CD1c-positive myeloid dendritic cell (primary cell): Measurements from ENCODE around the gene MNT.
A peak's percentile ranks its signal among the peaks of the same experiment; 100 is the strongest.

ENCODE experiments used
- DNase-seq: peaks from one replicate; pipeline ENCODE4 v3.0.0-alpha.2; 2016; ENCODE audit errors: extremely low spot score

The MNT gene

DNA sequence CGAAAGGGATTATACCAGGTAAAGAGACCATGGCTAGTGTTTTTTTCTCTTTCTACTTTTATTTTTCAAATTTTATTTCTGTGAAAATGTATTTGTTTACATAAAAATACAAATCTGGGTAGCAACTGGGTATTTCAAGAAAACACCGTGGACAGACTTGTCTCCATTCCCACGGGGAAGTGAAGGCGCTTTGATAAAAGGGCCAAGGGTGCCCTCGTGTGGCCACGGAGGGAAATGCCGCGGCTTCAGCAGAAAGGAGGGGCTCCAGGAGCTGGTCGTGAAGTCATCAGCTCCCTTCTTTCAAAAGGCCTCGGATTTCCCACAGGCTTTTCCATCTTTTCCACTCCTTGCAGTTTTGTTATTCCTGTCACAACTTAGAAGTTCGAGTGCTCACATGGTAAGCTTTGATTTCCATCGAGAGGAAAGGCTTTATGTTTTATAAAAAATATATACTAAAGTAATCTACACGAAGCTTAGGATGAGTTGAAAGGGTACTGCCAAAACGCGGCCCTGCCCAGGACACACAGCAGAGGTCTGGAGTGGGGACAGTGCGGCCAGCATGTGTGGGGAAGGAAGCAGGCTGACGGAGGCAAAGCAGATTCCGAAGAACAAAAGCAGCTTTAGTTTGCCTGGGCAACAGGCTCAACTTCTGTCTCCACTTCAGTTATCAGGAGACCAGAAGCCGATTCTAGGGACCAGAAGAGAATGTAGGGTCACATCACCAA is 15.3 kb upstream of the MNT start:
- peak; percentile 94 for DNase-seq

DNA sequence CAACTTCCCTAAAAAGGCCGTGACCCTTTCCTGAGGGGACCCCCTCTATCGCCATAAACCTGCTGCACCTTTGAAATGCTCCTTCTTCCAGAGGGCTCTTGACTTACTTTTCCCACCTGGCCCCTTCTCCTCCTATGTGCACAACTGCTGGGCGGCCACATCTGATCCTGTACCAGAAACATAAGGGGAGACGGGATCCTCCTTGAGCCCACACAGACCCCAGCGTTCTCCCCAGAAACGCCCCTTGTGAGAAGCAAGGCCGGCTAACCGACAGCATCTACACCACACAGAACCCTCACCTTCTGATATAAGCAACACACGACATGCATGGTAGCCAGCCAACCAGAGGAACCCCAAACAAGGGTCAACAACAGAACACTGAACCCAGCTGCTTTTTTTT is 14.2 kb upstream of the MNT start:
- DNase-seq: no peak

DNA sequence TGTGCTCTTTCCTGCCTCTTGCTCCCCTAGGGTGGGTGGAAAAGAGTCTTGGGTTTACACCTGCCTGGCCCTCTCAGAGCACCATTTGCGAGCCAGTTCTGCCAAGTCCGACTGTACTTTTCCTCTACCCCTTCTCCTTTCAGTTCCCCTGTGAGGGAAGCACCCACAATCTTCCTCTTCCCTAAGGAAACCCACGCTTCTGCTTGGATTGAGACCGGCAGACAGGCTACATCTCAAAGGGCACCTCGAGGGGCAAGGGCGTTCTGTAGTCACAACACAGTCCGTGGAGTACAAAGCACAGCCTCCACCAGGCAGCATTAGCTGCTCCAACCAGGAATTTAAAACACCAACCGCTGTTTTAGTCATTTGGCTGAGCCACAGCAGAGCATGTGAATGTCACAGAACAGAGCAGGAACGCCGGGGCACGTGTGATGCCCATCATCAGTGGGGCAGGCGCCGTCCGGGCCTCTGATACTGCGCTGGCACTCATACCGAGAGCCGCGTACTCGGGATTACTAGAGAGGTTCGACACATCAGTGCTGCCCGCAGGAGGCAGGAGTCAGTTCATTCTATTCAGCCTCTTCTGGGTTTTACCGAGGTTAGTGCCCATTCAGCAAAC is 13.7 kb upstream of the MNT start:
- DNase-seq: peak; percentile 77

DNA sequence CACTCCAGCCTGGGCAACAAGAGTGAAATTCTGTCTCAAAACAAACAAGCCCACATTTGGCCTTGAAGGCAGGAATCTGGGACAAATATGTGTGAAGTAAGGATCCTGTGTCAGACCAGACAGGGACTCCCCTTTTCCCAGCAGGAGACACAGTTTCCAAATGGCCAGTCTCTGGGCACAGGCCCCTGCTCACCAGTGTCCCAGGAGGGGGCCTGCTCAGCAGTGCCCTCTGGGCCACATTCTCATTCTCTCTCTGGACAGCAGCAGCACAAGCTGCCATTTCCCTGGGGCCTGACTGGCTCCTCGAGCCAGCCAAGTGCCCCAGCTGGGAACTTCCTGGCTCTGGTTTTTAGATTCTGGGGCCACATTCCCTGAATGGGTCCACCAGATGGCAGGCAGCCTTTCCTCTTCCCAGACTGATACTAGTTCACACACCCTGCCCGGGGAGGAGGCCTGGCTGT is 11.7 kb upstream of the MNT start:
- DNase-seq: no peak

DNA sequence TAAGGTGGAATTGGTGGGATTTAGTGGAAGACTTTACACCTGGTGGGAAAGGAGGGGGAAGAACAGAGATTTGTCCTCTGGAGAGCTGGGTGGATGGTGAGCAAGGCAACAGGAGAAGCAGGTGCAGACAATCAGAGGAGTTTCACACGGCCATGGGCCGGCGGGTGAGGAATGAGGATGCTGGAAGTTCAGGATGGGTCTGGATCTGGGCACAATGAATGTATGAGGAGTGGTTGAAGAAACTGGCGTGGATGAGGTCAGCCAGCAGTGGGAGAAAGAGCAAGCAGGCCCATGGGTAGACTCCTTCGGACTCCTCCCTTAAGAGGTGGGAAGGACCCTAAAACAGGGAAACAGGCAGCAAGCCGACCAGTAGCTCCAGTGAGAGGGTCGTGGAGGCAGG is 10.1 kb upstream of the MNT start:
- no peak for DNase-seq

DNA sequence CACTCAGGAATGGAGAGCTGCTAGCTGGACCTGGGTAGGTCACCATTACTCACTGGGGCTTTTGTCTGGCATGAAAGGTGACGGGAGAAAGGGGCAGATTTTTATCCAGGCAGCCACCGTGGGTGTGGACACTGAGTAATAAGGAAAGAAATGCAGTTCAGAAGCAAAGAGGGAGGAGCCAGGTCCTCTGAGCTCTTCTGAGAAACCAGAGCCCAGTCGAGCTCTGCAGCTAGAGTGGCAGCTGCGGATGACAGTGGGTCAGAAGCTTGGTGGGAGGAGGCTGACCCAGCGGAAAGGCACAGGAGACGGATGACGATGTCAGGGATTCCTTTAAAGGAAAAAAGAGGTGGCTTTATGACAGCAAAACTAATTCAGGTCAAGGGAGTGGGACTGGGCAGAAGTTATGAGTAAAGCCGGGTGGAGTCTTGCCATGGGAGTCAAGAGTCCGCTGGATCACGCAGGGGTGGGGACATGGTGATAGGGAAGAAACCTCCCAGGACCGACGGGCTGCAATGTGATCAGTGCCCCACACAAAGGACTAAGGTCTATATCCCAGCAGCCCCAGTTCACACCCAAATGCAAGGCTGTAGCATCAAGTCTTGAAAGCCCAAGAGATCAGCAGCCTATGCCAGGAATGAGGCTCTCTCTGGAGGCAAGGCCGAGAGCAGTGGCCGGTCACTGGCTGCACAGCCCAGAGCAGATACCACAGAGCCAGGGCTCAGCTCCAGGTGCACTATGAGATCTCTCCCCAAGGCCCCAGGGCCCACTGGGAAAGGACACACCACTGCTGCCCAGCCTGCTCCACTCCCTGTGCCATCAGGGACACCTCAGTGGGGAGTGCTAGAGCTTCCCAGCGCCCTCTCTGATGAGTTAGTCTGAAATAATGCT is 6.3 kb upstream of the MNT start:
- peak; percentile 94 for DNase-seq

DNA sequence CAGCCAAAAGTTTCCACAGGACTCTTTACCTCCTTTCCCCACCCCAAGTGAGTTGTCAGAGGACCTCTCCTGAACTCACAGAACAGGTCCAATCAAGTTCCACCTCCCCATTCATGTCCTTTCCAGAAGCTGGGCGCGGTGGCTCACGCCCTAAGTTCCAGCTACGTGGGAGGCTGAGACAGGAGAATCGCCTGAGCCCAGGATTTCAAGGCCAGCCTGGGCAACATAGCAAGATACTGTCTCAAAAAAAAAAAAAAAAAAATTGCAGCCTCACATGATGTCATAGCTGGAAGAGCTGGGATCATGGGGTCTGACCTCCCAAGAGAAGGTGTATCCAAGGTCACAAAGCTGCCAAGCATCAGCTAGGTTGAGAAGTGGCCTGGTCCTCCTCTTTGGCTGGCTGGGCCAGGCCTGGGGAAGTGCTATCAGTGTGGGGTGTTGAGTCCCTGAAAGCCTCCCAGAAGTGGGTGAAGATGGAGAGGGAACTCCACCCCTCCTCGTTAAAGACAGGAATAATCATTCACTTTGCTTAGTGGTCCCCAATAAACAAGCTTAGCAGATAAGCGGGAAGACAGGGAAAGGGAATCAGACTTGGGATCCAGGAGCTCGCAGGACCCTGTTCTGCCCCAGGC is 5.5 kb upstream of the MNT start:
- DNase-seq: peak; percentile 58

DNA sequence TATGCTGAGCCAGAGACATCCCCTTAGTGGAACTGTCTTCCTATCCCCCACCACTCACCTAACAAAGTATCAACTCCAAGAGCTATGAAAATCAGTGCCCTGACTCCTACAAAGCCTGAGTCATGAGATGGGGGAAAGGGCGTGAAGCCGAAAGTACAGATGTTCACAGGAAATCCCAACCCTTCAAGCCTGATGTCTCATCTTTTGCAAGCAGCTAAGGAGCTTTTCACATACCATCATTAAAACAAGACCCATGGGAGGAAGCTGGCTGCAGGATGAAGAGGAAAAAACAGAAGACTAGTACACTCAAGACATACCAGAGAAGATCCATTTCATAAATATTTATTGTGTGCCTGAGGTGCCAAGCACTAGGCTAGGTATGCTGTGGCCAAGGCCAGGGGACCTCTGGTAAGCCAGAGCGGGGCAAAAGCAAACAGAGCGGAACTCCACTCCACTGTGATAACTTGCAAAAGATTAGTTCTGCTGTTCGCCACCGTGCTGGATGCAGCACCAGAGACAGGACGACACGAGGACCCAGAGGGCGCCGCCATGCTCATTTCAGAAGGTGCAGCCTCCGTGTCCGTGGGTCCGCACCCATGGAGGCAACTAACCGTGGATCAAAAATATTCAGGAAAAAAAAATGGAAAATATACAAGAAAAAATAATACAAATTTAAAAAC is 4.5 kb upstream of the MNT start:
- peak; percentile 72 for DNase-seq

DNA sequence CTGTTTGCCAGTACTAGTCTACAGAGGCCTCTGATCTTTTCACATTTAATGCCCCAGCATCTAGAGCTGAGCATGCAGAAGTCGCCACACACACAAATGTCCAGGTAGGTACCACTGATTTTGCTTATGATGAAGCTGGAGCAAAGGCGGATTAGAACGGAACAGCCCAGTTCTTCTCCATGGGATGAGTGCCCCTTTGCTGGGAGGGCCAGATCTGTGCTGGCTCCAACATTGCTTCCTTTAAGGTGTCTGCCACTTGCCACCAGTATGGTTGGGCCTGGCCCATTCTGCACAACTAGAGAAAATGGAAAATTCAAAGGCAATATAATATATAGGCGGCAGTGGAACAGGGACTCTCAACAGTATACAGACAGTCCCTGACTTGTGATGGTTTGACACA is 2.2 kb upstream of the MNT start:
- no peak for DNase-seq

DNA sequence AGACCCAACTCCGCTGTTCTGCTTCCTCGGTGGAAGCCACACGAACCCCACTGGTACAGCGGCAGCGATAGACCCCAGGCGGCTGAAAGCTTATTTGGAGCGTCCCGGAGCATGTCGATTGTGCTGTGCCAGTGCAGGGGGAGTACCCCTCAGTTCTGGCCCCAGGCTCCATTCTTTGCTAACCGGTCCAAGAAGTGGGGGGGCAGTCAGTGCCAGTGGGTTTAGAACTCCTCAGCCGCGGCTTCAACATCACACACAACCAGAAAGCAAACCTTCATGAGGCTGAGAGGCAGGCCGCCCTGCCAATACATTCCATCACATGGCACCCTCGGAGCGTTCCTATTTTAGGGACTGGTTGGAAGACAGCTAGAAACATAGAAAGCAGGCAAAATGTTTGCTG is 1.7 kb upstream of the MNT start:
- DNase-seq: no peak

DNA sequence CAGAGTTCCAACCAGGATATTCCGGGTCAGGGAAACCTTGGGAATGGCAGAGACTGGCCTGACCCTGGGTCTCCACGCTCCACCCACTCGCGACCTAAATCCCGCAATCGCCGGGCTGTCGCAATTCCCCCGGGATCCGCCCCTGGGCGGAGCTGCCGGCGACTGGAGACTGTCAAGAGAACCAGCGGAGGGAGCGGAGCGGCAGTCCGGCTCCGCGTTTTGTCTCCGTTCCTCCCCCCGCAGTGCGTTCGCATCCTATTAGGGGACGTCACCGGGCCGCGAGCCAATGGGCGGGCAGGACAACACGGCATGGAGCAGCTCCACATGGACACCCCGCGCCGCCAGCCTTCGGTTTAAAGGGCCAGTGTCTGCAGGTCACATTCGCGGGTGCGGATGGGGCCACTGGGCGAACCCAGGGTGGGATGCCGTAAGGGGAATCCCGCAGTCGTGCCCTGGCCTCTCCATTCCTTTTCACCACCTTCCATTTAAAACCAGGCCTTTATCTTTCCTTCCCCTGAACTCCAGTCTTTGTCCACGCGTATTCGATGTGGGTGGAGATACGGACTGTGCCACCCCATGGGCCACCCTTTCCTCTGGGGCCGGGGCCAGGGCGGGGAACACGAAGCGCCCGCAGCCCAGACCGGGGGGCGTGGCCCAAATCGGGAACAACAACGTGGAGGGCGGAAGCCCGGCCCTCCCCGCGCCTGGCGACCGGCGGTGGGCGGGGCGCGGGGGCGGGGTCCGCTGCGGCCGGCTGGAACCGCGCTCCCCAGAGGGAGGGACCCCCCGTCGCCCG is 764 bp upstream of the MNT start:
- DNase-seq: peak; percentile 99

DNA sequence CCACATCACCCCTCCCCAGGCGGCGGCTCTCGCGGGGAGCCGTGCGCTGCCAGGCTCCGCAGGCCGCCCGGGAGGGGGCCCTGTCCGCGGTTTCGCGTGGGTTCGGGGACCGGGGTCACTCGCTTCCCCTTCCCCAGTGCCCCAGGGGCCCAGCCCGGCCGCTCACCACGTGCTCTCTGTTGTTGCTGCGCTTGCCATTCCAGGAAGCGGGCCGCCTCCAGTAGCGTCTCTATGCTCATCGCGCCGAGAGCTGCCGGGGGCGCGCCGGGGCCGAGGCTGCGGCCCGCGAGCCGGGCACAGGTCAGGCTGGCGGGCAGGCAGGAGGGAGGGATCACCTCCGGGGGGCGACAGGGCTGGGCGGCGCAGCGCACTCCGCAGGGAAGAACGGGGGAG is 390 bp downstream of the MNT start:
- DNase-seq: peak; percentile 92

DNA sequence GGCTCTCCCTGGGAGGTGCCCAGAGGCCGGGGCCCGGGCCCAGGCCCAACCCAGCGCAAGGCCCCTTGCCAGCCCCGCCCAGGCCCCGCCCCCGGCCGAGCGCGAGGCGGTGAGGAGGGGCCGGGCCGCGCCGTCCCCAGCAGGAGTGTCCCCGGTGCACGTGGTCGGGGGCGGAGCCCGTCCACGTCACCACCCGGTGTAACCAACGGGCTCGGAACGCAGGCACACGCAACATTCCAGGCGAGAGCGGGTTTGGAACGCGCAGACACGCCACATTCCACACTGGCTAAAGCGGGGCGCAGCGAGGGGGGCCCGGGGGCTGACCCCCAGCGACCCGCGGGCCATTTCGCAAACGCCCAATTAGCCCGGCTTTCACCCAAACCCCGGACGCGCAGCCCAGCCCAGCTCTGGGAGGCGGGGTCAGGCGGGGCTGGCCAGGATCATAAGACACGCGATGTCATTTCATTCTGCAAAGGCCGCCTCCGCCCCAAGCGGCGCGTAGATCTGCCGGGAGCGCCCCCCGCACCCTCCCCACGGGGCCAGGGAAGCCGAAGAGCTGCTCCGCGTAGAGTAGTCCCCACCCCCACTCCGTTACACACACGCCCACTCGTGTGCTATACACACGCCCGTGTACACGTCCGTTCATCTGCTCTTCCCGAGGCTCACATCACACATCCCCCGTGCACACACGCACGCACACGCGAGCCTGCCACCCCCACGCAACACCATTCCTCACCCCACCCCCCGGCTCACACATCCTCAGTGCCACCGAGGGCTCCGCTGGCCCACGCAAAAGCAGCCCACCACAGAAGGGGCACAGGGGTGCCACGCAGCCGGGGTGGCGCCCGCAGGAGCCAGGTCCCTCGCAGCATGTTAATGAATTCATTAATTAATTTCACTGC is 1.0 kb downstream of the MNT start:
- DNase-seq: peak; percentile 98

DNA sequence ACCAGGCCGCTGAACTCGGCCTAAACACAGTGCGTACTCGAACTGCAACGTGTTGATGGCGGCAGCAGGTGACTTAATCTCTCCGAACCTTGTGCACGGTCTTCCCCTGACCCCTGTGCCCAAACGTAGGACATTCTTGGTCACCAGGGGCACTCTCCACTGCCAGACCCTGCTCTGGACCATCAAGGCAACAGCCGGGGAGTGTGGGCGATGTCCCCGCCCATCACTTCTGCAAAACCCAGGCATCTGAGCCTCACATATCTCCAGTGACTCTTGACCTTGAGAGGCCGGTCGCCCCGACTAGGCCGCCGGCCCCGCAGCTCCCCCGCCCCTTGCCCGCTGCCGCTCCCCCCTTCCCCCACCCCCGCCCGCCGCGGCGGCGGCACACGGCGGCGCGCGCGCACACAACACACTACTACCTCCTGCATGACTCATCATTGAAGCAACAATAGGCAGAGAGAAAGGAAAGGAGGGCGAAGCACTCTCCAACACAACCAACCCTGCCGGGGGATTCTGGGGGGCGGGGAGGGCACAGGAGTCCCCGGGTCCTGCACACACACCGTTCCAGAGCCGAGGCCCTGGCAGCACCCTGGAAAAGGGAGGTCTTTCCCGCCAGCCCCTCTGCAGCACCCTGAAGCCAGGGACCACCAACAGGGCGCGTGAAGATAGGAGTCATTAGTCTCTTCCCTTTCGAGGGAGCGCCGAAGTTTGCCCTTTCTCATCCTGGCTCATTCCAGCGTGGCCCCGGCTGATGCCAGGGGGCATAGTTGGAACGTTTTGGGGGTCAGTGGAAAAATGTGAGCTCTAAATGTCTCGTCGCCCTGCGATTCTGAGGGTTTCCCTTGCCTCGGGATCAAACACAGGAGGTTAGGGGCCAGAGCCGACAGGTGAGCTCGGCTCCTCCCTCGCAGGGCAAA is 1.9 kb downstream of the MNT start:
- DNase-seq: peak; percentile 85

DNA sequence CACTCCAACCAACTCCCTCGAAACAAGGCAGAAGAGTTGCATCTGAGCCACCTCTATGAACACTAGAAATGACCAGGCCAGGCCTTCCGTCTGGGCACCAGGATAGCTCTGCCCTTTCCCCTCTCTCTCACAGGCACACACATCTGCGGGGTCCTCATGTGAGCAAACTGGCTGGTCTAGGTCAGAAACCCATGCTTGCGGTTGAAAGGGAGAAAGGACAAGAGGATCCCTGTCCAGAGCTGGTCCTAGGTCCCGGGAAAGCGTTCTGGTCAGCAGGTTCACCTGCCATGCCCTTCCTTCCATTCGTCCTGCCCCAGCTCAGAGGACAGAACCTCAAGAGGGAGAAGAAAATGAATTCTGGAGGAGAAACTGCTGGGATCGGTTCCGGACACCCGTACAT is 2.7 kb downstream of the MNT start:
- no peak for DNase-seq

DNA sequence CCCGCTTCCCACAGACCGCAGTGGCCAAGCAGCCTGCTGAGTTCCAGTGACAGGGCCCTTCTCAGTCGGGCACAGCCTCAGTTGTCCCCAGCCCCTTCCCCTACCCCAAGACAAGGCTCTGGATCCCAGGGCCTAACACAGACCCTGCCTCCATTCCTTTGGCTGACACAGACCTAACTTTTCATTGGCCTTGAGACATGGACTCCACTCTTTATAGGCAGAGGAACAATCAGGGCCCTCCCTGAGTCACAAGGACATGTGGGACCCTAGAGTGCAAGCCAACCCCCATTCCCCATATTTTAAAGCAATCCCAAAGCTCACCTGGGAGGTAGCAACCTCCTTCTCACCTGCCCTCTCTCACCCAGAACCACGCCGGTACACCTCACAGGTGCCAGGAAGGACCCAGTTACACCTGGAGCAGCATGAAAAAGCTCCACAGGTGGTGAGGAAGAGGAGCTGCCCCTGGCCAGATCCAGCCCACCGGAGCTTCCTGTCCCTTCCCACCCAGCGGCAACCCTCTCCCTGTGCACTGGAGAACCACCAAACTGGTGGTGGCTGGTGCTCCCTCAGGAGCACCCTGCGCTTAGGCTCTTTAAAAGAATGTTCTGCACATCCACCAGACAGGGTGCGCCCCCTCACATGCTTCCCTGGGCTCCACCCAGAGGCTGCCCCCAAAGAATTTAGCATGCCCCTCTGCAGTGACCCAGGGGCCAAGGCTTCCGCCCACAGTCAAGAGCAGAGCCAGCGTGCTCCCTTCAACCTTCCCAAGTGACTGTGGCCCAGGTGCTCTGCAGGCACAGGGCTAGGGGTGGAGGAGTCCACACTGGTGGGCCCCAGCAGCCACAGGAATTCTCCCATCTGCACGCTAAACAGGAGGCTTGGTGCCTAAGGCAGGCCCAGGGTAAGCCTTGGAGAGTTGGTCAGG is 3.4 kb downstream of the MNT start:
- peak; percentile 15 for DNase-seq

DNA sequence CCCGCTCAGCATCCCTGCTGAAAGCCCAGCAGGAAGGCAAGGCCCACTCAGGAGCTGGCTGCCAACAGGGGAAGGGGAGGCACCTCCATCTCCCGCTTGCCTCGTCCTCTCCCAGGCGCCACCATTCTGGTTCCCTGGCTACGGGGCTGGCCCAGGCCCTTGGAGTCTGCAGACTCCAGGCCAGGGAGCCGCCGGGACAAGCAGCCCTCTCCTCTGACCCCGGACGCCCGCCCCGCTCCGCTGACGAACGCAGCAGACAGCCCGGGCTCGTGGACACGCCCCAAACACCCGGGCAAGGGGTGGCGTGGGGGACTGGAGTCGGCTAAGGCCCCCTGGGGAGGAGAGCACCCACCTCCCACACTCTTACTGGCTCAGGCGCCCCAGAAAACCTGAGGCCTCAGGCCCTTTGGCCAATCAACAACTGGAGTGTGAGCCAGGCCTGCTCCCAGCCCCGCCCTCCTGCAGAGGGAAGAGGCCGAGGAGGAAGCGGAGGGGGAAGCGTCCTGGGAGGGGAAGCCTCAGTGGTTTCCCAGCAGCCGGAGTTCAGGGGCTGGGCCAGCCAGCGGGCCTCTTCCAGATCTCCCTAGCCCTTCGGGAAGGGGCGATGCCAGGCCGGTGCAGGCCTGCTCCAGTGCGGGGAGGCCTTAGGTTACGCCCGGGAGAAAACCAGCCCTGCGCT is 4.2 kb downstream of the MNT start:
- peak; percentile 93 for DNase-seq
